ENCODE results near the gene DIPK1A.

The DIPK1A gene

DNA sequence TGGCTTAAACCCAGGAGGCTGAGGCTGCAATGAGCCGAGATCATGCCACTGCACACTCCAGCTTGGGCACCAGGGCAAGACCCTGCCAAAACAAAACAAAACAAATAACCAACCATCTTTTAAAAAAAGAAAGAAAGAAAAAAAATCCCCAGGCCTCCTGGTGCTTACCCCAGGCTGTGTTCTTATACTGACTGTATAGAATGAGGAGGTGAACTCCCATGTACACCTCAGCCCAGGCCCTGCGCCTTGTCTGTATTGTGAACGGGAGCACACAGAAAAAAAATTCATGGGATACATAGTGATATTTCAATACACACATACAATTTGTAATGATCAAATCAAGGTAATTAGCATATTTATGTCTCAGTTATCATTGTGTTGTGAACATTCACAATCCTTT, 115.4 kb downstream of the DIPK1A start:
- no peak overlapping the region for H3K4me3 ChIP-seq (replicated peaks; ENCODE audit: low read depth, low read length)
- no peak for DNase-seq (ENCODE audit: extremely low read depth, low read depth)
- TF ChIP-seq, protein P1, sequence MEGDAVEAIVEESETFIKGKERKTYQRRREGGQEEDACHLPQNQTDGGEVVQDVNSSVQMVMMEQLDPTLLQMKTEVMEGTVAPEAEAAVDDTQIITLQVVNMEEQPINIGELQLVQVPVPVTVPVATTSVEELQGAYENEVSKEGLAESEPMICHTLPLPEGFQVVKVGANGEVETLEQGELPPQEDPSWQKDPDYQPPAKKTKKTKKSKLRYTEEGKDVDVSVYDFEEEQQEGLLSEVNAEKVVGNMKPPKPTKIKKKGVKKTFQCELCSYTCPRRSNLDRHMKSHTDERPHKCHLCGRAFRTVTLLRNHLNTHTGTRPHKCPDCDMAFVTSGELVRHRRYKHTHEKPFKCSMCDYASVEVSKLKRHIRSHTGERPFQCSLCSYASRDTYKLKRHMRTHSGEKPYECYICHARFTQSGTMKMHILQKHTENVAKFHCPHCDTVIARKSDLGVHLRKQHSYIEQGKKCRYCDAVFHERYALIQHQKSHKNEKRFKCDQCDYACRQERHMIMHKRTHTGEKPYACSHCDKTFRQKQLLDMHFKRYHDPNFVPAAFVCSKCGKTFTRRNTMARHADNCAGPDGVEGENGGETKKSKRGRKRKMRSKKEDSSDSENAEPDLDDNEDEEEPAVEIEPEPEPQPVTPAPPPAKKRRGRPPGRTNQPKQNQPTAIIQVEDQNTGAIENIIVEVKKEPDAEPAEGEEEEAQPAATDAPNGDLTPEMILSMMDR (IDR thresholded peaks at IDR 0.05; ENCODE audit: low read depth, low read length, missing control alignments), result no peak

DNA sequence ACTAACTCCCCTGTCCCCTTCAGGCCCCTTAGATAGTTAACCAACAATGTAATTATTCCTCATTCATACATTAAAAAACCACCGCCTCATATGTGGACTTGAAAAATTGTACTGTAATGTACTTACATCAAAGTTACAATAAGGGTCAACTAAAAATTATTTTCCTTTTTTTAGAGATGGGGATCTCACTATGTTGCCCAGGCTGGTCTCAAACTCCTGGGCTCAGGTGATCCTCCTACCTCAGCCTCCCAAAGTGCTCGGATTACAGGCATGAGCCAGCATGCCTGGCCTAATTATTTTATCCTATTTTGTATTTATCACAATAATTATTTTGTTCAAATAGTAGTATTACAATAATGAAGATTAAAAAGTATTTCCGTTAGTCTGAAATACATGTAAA, 116.8 kb downstream of the DIPK1A start:
- DNase-seq (ENCODE audit: extremely low read depth, low read depth), result no peak
- TF ChIP-seq, protein P1 (IDR thresholded peaks at IDR 0.05; ENCODE audit: low read depth, low read length, missing control alignments), result no peak
- H3K4me3 ChIP-seq (replicated peaks; ENCODE audit: low read depth, low read length), result no peak overlapping the region

DNA sequence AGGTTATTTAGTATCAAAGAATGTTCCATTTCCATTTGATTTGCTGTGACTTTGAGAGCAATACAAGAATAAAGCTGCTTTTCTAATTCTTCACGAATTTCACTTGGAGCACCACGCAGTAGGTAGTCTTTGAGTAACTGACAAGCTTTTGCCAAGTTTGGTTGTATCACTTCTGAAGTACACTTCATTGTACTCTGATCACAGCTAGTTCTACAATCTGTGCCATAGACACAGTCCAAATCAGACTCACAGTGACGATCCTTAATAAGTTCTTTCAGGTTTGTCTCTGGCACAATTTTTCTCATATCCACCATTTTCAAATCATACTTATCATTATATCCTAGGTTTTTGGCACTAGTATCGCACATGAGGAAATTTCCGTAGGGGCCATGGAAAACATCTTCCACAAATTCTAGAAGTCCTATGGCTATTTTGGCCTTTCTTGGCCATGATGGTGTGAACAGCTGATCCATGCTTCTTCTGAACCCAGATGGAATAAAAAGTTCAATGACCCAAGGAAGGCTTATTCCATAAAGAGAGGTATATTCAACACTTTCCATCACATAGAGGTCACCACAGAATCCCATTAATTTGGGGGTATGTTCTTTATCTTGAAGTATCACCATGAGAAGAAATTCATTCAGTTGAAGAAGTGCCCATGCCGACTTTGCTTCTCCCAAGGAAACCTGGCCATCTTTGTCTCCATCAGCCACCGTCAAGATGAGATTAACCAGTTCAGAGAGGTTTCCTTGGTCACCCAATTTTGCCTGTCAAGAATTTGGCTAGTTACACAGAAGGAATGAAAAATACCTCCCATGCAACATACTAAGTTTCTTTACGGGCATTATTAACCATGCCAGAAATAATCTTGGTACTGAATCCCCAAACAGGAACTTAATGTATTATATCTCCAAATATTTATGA, 117.6 kb downstream of the DIPK1A start:
- TF ChIP-seq, protein P1 (IDR thresholded peaks at IDR 0.05; ENCODE audit: low read depth, low read length, missing control alignments), result no peak
- no peak overlapping the region for H3K4me3 ChIP-seq (replicated peaks; ENCODE audit: low read depth, low read length)
- no peak for DNase-seq (ENCODE audit: extremely low read depth, low read depth)

DNA sequence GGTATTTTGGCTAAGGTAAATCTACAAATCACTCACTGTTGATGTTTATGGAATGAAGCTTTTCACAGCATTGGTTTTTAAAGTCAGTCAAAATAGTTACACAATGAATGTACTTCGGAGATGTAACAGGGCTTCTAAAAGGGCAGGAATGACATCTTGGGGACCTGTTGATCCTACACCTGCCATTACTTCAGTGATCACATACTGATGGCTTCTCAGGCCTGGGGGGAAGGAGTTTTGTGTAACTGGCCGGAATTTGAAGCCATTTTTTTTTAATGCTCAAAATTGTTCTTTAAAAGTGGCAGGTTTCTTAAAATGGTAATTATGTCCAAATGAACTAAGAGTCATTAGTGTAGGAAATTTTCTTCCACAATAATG, 118.2 kb downstream of the DIPK1A start:
- DNase-seq (ENCODE audit: extremely low read depth, low read depth), result no peak
- H3K4me3 ChIP-seq (replicated peaks; ENCODE audit: low read depth, low read length), result no peak overlapping the region
- TF ChIP-seq, protein P1 (IDR thresholded peaks at IDR 0.05; ENCODE audit: low read depth, low read length, missing control alignments), result no peak

DNA sequence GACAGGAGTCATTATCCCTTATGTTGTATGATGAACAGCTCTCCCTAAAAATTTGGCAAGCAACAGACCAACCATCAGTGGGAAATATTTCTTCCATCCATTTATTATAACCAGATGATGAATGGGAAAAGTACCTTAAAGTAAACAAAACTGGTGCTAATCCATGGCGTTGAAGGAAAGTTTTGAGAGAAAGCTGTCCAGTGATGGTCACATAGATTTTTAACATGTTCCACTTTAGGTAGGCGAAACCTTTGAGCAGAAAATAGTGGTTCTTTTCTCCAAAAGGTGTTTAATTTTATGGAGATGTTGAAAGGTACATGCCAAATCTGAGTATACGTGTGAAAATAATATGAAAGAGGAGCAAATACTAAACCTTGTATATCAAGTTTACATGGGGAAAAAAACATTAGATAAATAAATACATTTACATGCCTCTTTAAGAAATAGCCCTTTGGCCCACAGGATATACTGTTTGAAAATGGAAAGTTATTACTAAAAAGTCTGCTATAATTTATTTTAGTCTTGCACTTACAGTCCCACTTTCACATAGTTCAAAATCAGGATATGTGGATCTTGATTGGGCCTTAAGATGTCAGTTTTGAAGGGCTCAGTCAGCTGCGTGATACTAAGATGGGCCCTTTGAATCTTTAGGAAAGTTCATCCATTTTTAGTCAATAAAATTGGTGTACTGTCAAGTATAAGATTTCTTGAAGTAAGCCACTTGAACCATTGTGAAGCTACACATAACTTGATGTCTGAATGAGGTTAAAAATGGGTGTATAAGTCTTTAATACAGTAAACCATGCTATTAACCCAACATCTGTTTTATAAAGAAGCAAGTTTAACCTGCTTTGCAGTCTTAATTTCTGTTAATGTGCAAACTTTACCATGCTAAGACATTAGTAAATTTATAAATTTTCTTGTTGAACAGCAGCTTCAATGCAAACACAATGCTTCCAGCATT, 118.9 kb downstream of the DIPK1A start:
- TF ChIP-seq, protein P1 (IDR thresholded peaks at IDR 0.05; ENCODE audit: low read depth, low read length, missing control alignments), result no peak
- no peak overlapping the region for H3K4me3 ChIP-seq (replicated peaks; ENCODE audit: low read depth, low read length)
- no peak for DNase-seq (ENCODE audit: extremely low read depth, low read depth)

DNA sequence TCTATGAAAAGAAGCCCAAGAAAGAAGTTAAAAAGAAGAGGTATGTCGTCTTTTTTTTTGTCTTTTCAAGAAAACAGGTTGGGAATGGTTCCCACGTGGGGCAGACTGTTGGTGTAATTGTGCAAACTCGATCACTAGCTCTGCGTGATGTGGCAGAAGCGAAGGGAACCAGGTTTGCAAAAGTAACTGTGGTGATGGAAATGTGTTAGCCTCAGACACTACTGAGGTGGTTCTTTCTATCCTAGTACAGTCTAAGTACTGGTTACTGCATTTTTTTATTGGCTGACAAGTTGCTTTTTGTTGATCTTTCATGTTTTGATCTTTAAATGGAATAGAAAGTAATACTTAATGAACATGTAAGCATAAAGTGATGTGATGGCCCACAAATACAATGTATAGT, 120.7 kb downstream of the DIPK1A start:
- no peak for DNase-seq (ENCODE audit: extremely low read depth, low read depth)
- TF ChIP-seq, protein P1 (IDR thresholded peaks at IDR 0.05; ENCODE audit: low read depth, low read length, missing control alignments), result no peak

More for the DNA sequence above, 120.7 kb downstream of the DIPK1A start:
- no peak overlapping the region for H3K4me3 ChIP-seq (replicated peaks; ENCODE audit: low read depth, low read length)

Data from HFF-Myc (cell line).